PFSK-1 (cell line): ENCODE data around the gene PPP4C.

Experiments
- FOXP2 ChIP-seq: optimal IDR thresholded peaks from 2 replicates; pipeline ENCODE3; 2011; ENCODE audit warnings: borderline replicate concordance, control low read depth, inconsistent platforms; ENCODE audit not compliant: insufficient read depth; ENCODE audit errors: extremely low read length, extremely low read depth
- POLR2AphosphoS5 ChIP-seq: IDR thresholded peaks from 2 replicates; pipeline ENCODE4 v1.6.1; 2012; ENCODE audit warnings: low read depth, mild to moderate bottlenecking, control low read depth, low read length, moderate library complexity
- REST ChIP-seq, 2 experiments: IDR thresholded peaks; 2 replicates each; pipeline versions ENCODE4 v1.6.1 to v1.8.0; 2011 to 2012; ENCODE audit warnings: low read depth in 2 of 2, low read length in 2 of 2, control low read depth in 1 of 2, inconsistent platforms in 1 of 2, mild to moderate bottlenecking in 1 of 2, moderate library complexity in 1 of 2; ENCODE audit not compliant: insufficient read depth in 1 of 2
- SIN3A ChIP-seq: IDR thresholded peaks from 2 replicates; pipeline ENCODE4 v1.6.1; 2012; ENCODE audit warnings: mild to moderate bottlenecking, low read length, moderate library complexity, borderline replicate concordance; ENCODE audit not compliant: insufficient read depth
- TAF1 ChIP-seq: IDR thresholded peaks from 2 replicates; pipeline ENCODE4 v1.6.1; 2012; ENCODE audit warnings: low read length, control low read depth, borderline replicate concordance; ENCODE audit not compliant: insufficient read depth

PPP4C gene

GRCh38 chr16:30084096-30084815, 8.5 kb downstream of the PPP4C start:
- TF ChIP-seq SIN3A, result no peak
- TF ChIP-seq REST (IDR thresholded peaks at IDR 0.05; ENCODE audit: insufficient read depth in 1 of 2, low read depth in 2 of 2, low read length in 2 of 2), result no peak
- TF ChIP-seq POLR2AphosphoS5, result no peak; the same call in 1 of the 2 replicates
- no peak for TF ChIP-seq TAF1
- no peak for TF ChIP-seq FOXP2

DNA sequence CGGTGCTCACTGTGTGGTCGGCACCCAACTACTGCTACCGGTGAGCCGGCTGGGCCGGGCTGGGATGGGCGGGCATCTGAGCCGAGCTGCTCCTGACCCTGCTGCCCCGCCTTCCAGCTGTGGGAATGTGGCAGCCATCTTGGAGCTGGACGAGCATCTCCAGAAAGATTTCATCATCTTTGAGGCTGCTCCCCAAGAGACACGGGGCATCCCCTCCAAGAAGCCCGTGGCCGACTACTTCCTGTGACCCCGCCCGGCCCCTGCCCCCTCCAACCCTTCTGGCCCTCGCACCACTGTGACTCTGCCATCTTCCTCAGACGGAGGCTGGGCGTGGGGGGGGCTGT, 9.0 kb downstream of the PPP4C start:
- TF ChIP-seq TAF1 (no peak), FOXP2 (no peak), REST (IDR thresholded peaks at IDR 0.05; ENCODE audit: insufficient read depth in 1 of 2, low read depth in 2 of 2, low read length in 2 of 2) (no peak)

GRCh38 chr16:30085247-30085646, 9.5 kb downstream of the PPP4C start:
- no peak for TF ChIP-seq TAF1
- TF ChIP-seq FOXP2, result no peak
- no peak for TF ChIP-seq POLR2AphosphoS5
- TF ChIP-seq REST (IDR thresholded peaks at IDR 0.05; ENCODE audit: insufficient read depth in 1 of 2, low read depth in 2 of 2, low read length in 2 of 2), result no peak
- no peak for TF ChIP-seq SIN3A

DNA sequence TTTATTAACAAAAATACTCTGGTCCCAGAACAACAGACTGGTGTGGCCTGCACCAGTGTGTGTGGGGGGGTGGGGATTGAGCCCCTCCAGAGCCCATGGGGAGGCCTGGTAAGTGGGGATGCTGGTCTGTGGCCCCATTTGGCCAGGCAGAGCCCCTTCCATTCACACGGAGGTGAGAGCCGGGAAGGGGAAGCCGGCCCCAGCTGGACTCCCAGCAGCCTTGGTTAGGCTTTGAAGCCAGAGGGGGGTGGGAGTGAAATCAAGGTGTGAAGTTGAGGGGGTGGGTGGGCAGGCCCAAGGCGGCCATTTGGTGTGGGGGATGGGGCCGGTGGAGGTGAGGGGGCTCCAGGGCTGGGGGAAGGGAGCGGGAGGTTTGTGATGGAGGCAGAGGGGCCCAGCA, 10.0 kb downstream of the PPP4C start:
- TF ChIP-seq SIN3A, result no peak
- TF ChIP-seq POLR2AphosphoS5, result no peak
- no peak for TF ChIP-seq REST (IDR thresholded peaks at IDR 0.05; ENCODE audit: insufficient read depth in 1 of 2, low read depth in 2 of 2, low read length in 2 of 2)
- TF ChIP-seq TAF1, result no peak
- TF ChIP-seq FOXP2, result no peak
